GM23338 (cell line): ENCODE measurements around the gene TMEM144.

Source experiments
- CTCF ChIP-seq, 2 experiments: fragments of 200-600 bp in 1 of 2; sonication (generic) in 1 of 2; conservative IDR thresholded peaks; 2 replicates each; pipeline versions ENCODE4 v1.5.1 to v1.6.1; 2016 to 2017; ENCODE audit warnings: antibody characterized with exemption in 2 of 2, low read depth in 2 of 2, mild to moderate bottlenecking in 2 of 2, moderate library complexity in 1 of 2
- EZH2 ChIP-seq: fragments of 200-600 bp; sonication (generic); IDR thresholded peaks from one replicate; pipeline ENCODE4 v1.8.0; 2017; ENCODE audit warnings: antibody characterized with exemption, mild to moderate bottlenecking, low read depth; ENCODE audit not compliant: unreplicated experiment
- EZH2phosphoT487 ChIP-seq: fragments of 200-600 bp; sonication (generic); IDR thresholded peaks from one replicate; pipeline ENCODE4 v1.8.1; 2018; ENCODE audit warnings: antibody characterized with exemption; ENCODE audit not compliant: unreplicated experiment
- POLR2AphosphoS5 ChIP-seq: IDR thresholded peaks from 2 replicates; pipeline ENCODE4 v1.6.1; 2016; ENCODE audit warnings: antibody characterized with exemption, low read depth
- REST ChIP-seq: IDR thresholded peaks from one replicate; pipeline ENCODE4 v1.6.1; 2018; ENCODE audit warnings: antibody characterized with exemption; ENCODE audit not compliant: unreplicated experiment
- ZNF331 ChIP-seq: fragments of 250-450 bp; sonication (Bioruptor Pico); IDR thresholded peaks from 2 replicates; pipeline ENCODE4 v1.5.0; 2020; ENCODE audit warnings: low read depth, mild to moderate bottlenecking, moderate library complexity

GRCh38 chr4:158229768-158230167 lies 19.5 kb downstream of the TMEM144 start:
- no peak for TF ChIP-seq CTCF (conservative IDR thresholded peaks at IDR 0.05; ENCODE audit: low read depth in 2 of 2)
- no peak for TF ChIP-seq ZNF331 (CRISPR knock-in tag)
- TF ChIP-seq POLR2AphosphoS5, result no peak
- TF ChIP-seq REST, result no peak
- TF ChIP-seq EZH2, result no peak
- no peak for TF ChIP-seq EZH2phosphoT487
